HCT116 (cell line): ENCODE data around the gene CXXC5. TPM values are rescaled to one million over a fixed set of nuclear protein-coding genes. Genes with fewer than 3 reads are reported as not detected.

ENCODE experiments used
- ATAC-seq: fragments of 200-7000 bp; cut with Tn5 transposase; 2 replicates; pipeline ENCODE4 v1.9.1; 2020; ENCODE audit warnings: mild to moderate bottlenecking, moderate library complexity
- BruUV-seq: library from RNA; stranded (reverse); fragments of 400-500 nt; replicated peaks from 2 replicates; lab custom pipeline; 2021; lab: Mats Ljungman, UMichigan
- CTCF ChIA-PET: fragments of 300-600 bp; sonication (Branson Sonifier 250); formaldehyde crosslinking; loops from one replicate; lab custom pipeline; 2021; ENCODE audit warnings: antibody characterized with exemption; lab: Charles Lee
- POLR2A ChIA-PET: fragments of 300-600, 350-600 bp; sonication (Branson Sonifier 250); formaldehyde crosslinking; loops from one replicate; lab custom pipeline; 2021; ENCODE audit warnings: antibody characterized with exemption; lab: Charles Lee
- RAD21 ChIA-PET, 2 experiments: fragments of 300-600 bp; sonication (Branson Sonifier 250); formaldehyde crosslinking; loops; one replicate each; lab custom pipeline; 2023; ENCODE audit warnings: low total read pairs in 2 of 2; ENCODE audit not compliant: uncharacterized antibody in 2 of 2, unreplicated experiment in 2 of 2, low non-redundant PET in 1 of 2; lab: Charles Lee
- DNase-seq: peaks from one replicate; pipeline ENCODE4 v3.0.0-alpha.2; 2010; ENCODE audit warnings: low read depth, low spot score
- H2AFZ ChIP-seq: fragments of 200-600 bp; shearing (Covaris generic), sonication (generic); 2 replicates; pipeline ENCODE4 v1.6.1; 2017; ENCODE audit warnings: low read depth, mixed run types, mixed read lengths, antibody characterized with exemption, low read length; ENCODE audit not compliant: poor library complexity, severe bottlenecking
- H3K27ac ChIP-seq: 2 replicates; pipeline ENCODE4 v1.5.1; 2012; ENCODE audit warnings: low read depth, low read length
- H3K27me3 ChIP-seq: fragments of 200-600 bp; sonication (generic); 2 replicates; pipeline ENCODE4 v1.6.1; 2016; ENCODE audit warnings: mixed run types, low read length, mixed read lengths; ENCODE audit not compliant: insufficient read depth
- H3K36me3 ChIP-seq, 2 experiments: fragments of 200-500 bp in 1 of 2; fragments of 200-600 bp in 1 of 2; sonication (Bioruptor generic) in 1 of 2; sonication (generic) in 1 of 2; 2 replicates each; pipeline versions ENCODE4 v1.5.1 to v1.6.1; 2014 to 2016; ENCODE audit warnings: low read length in 2 of 2, inconsistent platforms in 1 of 2, mixed read lengths in 1 of 2, mixed run types in 1 of 2; ENCODE audit not compliant: insufficient read depth in 2 of 2, control insufficient read depth in 1 of 2
- H3K4me1 ChIP-seq, 2 experiments: fragments of 200-600 bp in 1 of 2; sonication (generic) in 1 of 2; 2 replicates each; pipeline versions ENCODE4 v1.5.1 to v1.6.1; 2012 to 2017; ENCODE audit warnings: low read length in 2 of 2, inconsistent platforms in 1 of 2, mild to moderate bottlenecking in 1 of 2, mixed read lengths in 1 of 2, mixed run types in 1 of 2, moderate library complexity in 1 of 2; ENCODE audit not compliant: insufficient read depth in 2 of 2, control insufficient read depth in 1 of 2
- H3K4me2 ChIP-seq: fragments of 200-600 bp; sonication (generic); 2 replicates; pipeline ENCODE4 v1.6.1; 2017; ENCODE audit warnings: mixed run types, low read length, mixed read lengths
- H3K4me3 ChIP-seq, 2 experiments: fragments of 200-600 bp in 1 of 2; sonication (generic) in 1 of 2; replicated peaks in 1 of 2; 2 replicates each; pipeline ENCODE4 v1.5.1; 2011 to 2016; ENCODE audit warnings: low read length in 2 of 2, control low read depth in 1 of 2, low read depth in 1 of 2, mild to moderate bottlenecking in 1 of 2, mixed read lengths in 1 of 2, mixed run types in 1 of 2
- H3K79me2 ChIP-seq: fragments of 200-600 bp; sonication (generic); 2 replicates; pipeline ENCODE4 v1.6.1; 2017; ENCODE audit warnings: mild to moderate bottlenecking, mixed run types, low read length, moderate library complexity, mixed read lengths; ENCODE audit not compliant: insufficient read depth
- H3K9ac ChIP-seq: fragments of 200-600 bp; sonication (generic); 2 replicates; pipeline ENCODE4 v1.6.1; 2016; ENCODE audit warnings: low read length, mixed read lengths
- H3K9me2 ChIP-seq: fragments of 200-600 bp; sonication (generic), shearing (Covaris generic); 2 replicates; pipeline ENCODE4 v1.6.1; 2017; ENCODE audit warnings: mixed run types, mild to moderate bottlenecking, moderate library complexity; ENCODE audit not compliant: insufficient read depth
- H3K9me3 ChIP-seq, 2 experiments: fragments of 200-500 bp in 1 of 2; fragments of 200-600 bp in 1 of 2; sonication (Bioruptor generic) in 1 of 2; sonication (generic) in 1 of 2; 2 replicates each; pipeline ENCODE4 v1.6.1; 2014 to 2017; ENCODE audit warnings: low read length in 2 of 2, mixed read lengths in 2 of 2, inconsistent platforms in 1 of 2, low read depth in 1 of 2, mild to moderate bottlenecking in 1 of 2, mixed run types in 1 of 2, moderate library complexity in 1 of 2; ENCODE audit not compliant: control insufficient read depth in 1 of 2, insufficient read depth in 1 of 2
- H4K20me1 ChIP-seq: fragments of 200-600 bp; sonication (generic), shearing (Covaris generic); 2 replicates; pipeline ENCODE4 v1.6.1; 2017; ENCODE audit warnings: mixed run types, mild to moderate bottlenecking, moderate library complexity; ENCODE audit not compliant: insufficient read depth
- ATF3 ChIP-seq: IDR thresholded peaks from 2 replicates; pipeline ENCODE4 v1.6.1; 2012
- CBX3 ChIP-seq: IDR thresholded peaks from 2 replicates; pipeline ENCODE4 v1.6.1; 2012; ENCODE audit warnings: low read depth
- EGR1 ChIP-seq: IDR thresholded peaks from 2 replicates; pipeline ENCODE4 v1.6.1; 2012; ENCODE audit warnings: low read depth
- EZH2 ChIP-seq: fragments of 200-600 bp; sonication (generic); IDR thresholded peaks from 2 replicates; pipeline ENCODE4 v1.6.1; 2017; ENCODE audit warnings: antibody characterized with exemption, mixed run types
- FOSL1 ChIP-seq: IDR thresholded peaks from 2 replicates; pipeline ENCODE4 v1.6.1; 2012; ENCODE audit warnings: low read depth
- JUND ChIP-seq: IDR thresholded peaks from 2 replicates; pipeline ENCODE4 v1.6.1; 2012
- MAX ChIP-seq: IDR thresholded peaks from 2 replicates; pipeline ENCODE4 v1.6.1; 2012
- POLR2A ChIP-seq: IDR thresholded peaks from 2 replicates; pipeline ENCODE4 v1.7.0; 2011; ENCODE audit warnings: borderline replicate concordance; ENCODE audit not compliant: insufficient read depth, insufficient read length; ENCODE audit errors: extremely low read depth
- POLR2AphosphoS5 ChIP-seq: IDR thresholded peaks from 2 replicates; pipeline ENCODE4 v1.6.1; 2011; ENCODE audit warnings: mild to moderate bottlenecking, low read depth, low read length, moderate library complexity
- RAD21 ChIP-seq: IDR thresholded peaks from 2 replicates; pipeline ENCODE4 v1.6.1; 2012; ENCODE audit warnings: low read depth, mild to moderate bottlenecking
- REST ChIP-seq: IDR thresholded peaks from 2 replicates; pipeline ENCODE4 v1.6.1; 2012; ENCODE audit warnings: low read depth
- SP1 ChIP-seq: IDR thresholded peaks from 2 replicates; pipeline ENCODE4 v1.6.1; 2012; ENCODE audit warnings: low read depth
- SRF ChIP-seq: IDR thresholded peaks from 2 replicates; pipeline ENCODE4 v1.6.1; 2012; ENCODE audit warnings: low read depth
- TCF7L2 ChIP-seq: IDR thresholded peaks from 2 replicates; pipeline ENCODE4 v1.7.0; 2011; ENCODE audit warnings: borderline replicate concordance, inconsistent platforms; ENCODE audit not compliant: insufficient read depth, insufficient read length; ENCODE audit errors: extremely low read depth
- YY1 ChIP-seq: IDR thresholded peaks from 2 replicates; pipeline ENCODE4 v1.6.1; 2011; ENCODE audit warnings: low read length, low read depth, moderate library complexity, mild to moderate bottlenecking; ENCODE audit not compliant: insufficient replicate concordance; ENCODE audit errors: extremely low read depth
- ZBTB33 ChIP-seq: IDR thresholded peaks from 2 replicates; pipeline ENCODE4 v1.6.1; 2011; ENCODE audit warnings: mild to moderate bottlenecking, low read length, moderate library complexity; ENCODE audit not compliant: insufficient replicate concordance; ENCODE audit errors: extremely low read depth
- ZFX ChIP-seq: fragments of 450-650 bp; IDR thresholded peaks from 2 replicates; pipeline ENCODE4 v1.6.1; 2017
- intact Hi-C: fragments of 100-400 bp; cut with micrococcal nuclease; formaldehyde crosslinking; loops from 2 replicates; pipeline ENCODE4 v1.10.0; 2022
- total RNA-seq: library from RNA; stranded (reverse); gene quantifications from one replicate; pipeline ENCODE4 v1.2.1, GENCODE V29; 2021; ENCODE audit not compliant: unreplicated experiment

The CXXC5 gene
- total RNA-seq, 1 experiment from 2014 or later, result 43.1 TPM

- Histone ChIP-seq H3K9ac (peak overlapping the region; percentile 10; the same call in 1 of the 2 replicates), H3K27me3 (no peaks in the 10 kb centered on the region), H3K36me3 (peaks cover 0 to 6% of the 10 kb centered on the region in 2 experiments; a peak in 2 of 4 replicates), H3K9me3 (no peaks in the 10 kb centered on the region), H4K20me1 (no peaks in the 10 kb centered on the region), H3K9me2 (no peaks in the 10 kb centered on the region), H3K79me2 (no peaks in the 10 kb centered on the region), H3K27ac (peak overlapping the region; percentile 8; the same call in 1 of the 2 replicates), H3K4me2 (peak overlapping the region; percentile 50), H3K4me3 (no peak overlapping the region), H2AFZ (no peak overlapping the region), H3K4me1 (peaks cover 17 to 28% of the 10 kb centered on the region in 2 experiments)
- POLR2A ChIA-PET, result interaction anchor here (1.4 kb wide), 1 partner anchor 24 kb away, joined by 3 read pairs; no protein-coding TSS in a partner anchor
- no TSS peak for BruUV-seq
- peak; percentile 24 for ATAC-seq
- RAD21 ChIA-PET, result interaction anchor here in 1 of 2 experiments (0.7 kb wide), 1 partner anchor 24 kb away, joined by 3 read pairs; no protein-coding TSS in a partner anchor
- CTCF ChIA-PET, result interaction anchor here (0.6 to 1.5 kb wide), 5 partner anchors 9 to 48 kb away, joined by 3 to 6 read pairs (median 4); no protein-coding TSS in a partner anchor
- TF ChIP-seq EZH2 (no peak), EGR1 (no peak), TCF7L2 (no peak), POLR2A (no peak), MAX (no peak), JUND (no peak), REST (no peak), ATF3 (no peak), SRF (no peak), FOSL1 (no peak), POLR2AphosphoS5 (no peak), SP1 (no peak), ZBTB33 (no peak), ZFX (no peak), CBX3 (no peak), RAD21 (no peak), YY1 (no peak)
- DNase-seq, result no peak
- intact Hi-C loops, result no loop called here
Measured at GRCh38 chr5:139684350-139684880, 36.3 kb downstream of the CXXC5 start.
